IMR-90 (cell line): ENCODE data around the gene SHC4. TPM values are rescaled to one million over a fixed set of nuclear protein-coding genes. Genes with fewer than 3 reads are reported as not detected.

Experiments
- ATAC-seq: fragments of 200-7000 bp; cut with Tn5 transposase; 2 replicates; pipeline ENCODE4 v1.9.1; 2020; ENCODE audit warnings: low read depth, mild to moderate bottlenecking, moderate library complexity
- BruUV-seq: library from RNA; stranded (reverse); fragments of 400-500 nt; replicated peaks from 2 replicates; lab custom pipeline; 2021; lab: Mats Ljungman, UMichigan
- CTCF ChIA-PET: fragments of 300-600 bp; formaldehyde crosslinking; extraction: SDS; loops from one replicate; lab custom pipeline; 2021; ENCODE audit warnings: antibody characterized with exemption; lab: Yijun Ruan, JAX
- POLR2A ChIA-PET: fragments of 300-600 bp; sonication (Branson Sonifier 250); formaldehyde crosslinking; loops from one replicate; lab custom pipeline; 2022; ENCODE audit warnings: antibody characterized with exemption; ENCODE audit not compliant: unreplicated experiment; lab: Charles Lee
- DNase-seq: peaks from one replicate; pipeline ENCODE4 v3.0.0; 2013
- H2AFZ ChIP-seq: replicated peaks from 2 replicates; pipeline ENCODE3; 2013; ENCODE audit warnings: low read length, mild to moderate bottlenecking; ENCODE audit not compliant: poor library complexity
- H2AK5ac ChIP-seq: 2 replicates; pipeline ENCODE4 v1.6.1; 2013; ENCODE audit warnings: low read depth, low read length, inconsistent platforms
- H2AK9ac ChIP-seq: replicated peaks from 2 replicates; pipeline ENCODE3; 2013; ENCODE audit warnings: mild to moderate bottlenecking, low read depth, low read length, moderate library complexity; ENCODE audit not compliant: poor library complexity
- H2BK120ac ChIP-seq: 2 replicates; pipeline ENCODE4 v1.6.1; 2013; ENCODE audit warnings: low read depth, low read length, inconsistent platforms
- H2BK15ac ChIP-seq: 3 replicates; pipeline ENCODE4 v1.6.1; 2013; ENCODE audit warnings: low read depth, low read length, inconsistent platforms
- H2BK20ac ChIP-seq: 2 replicates; pipeline ENCODE4 v1.6.1; 2013; ENCODE audit warnings: low read depth, mild to moderate bottlenecking, inconsistent platforms, low read length, moderate library complexity
- H2BK5ac ChIP-seq: 2 replicates; pipeline ENCODE4 v1.6.1; 2013; ENCODE audit warnings: mild to moderate bottlenecking, low read depth, low read length, inconsistent platforms; ENCODE audit not compliant: poor library complexity, severe bottlenecking
- H3K14ac ChIP-seq: replicated peaks from 2 replicates; pipeline ENCODE4 v1.6.1; 2013; ENCODE audit warnings: low read depth, low read length, inconsistent platforms
- H3K18ac ChIP-seq: 2 replicates; pipeline ENCODE4 v1.6.1; 2013; ENCODE audit warnings: low read depth, low read length, control low read depth
- H3K23ac ChIP-seq: 2 replicates; pipeline ENCODE4 v1.6.1; 2013; ENCODE audit warnings: low read depth, low read length, inconsistent platforms
- H3K27ac ChIP-seq: 2 replicates; pipeline ENCODE4 v1.5.1; 2013; ENCODE audit warnings: mild to moderate bottlenecking, control low read depth, low read length; ENCODE audit not compliant: insufficient read depth
- H3K27me3 ChIP-seq: 2 replicates; pipeline ENCODE4 v1.6.1; 2013; ENCODE audit warnings: low read length; ENCODE audit not compliant: control insufficient read depth, insufficient read depth
- H3K36me3 ChIP-seq: 2 replicates; pipeline ENCODE4 v1.6.1; 2013; ENCODE audit warnings: low read length, mixed read lengths; ENCODE audit not compliant: control insufficient read depth, insufficient read depth
- H3K4ac ChIP-seq: 2 replicates; pipeline ENCODE4 v1.6.1; 2013; ENCODE audit warnings: low read depth, low read length, inconsistent platforms
- H3K4me1 ChIP-seq: 2 replicates; pipeline ENCODE4 v1.6.1; 2013; ENCODE audit warnings: low read length, mixed read lengths; ENCODE audit not compliant: control insufficient read depth, insufficient read depth
- H3K4me2 ChIP-seq: 2 replicates; pipeline ENCODE4 v1.6.1; 2013; ENCODE audit warnings: low read depth, mild to moderate bottlenecking, control low read depth, low read length, moderate library complexity
- H3K4me3 ChIP-seq: 2 replicates; pipeline ENCODE4 v1.5.1; 2013; ENCODE audit warnings: low read depth, mild to moderate bottlenecking, control low read depth, low read length, moderate library complexity; ENCODE audit not compliant: insufficient read depth
- H3K56ac ChIP-seq: 2 replicates; pipeline ENCODE4 v1.6.1; 2013; ENCODE audit warnings: low read length, inconsistent platforms; ENCODE audit not compliant: insufficient read depth; ENCODE audit errors: extremely low read depth
- H3K79me1 ChIP-seq, 2 experiments: 2 replicates each; pipeline ENCODE4 v1.6.1; 2013; ENCODE audit warnings: low read length in 2 of 2, inconsistent platforms in 1 of 2, low read depth in 1 of 2
- H3K9ac ChIP-seq: 2 replicates; pipeline ENCODE4 v1.6.1; 2013; ENCODE audit warnings: low read depth, low read length, control low read depth
- H3K9me1 ChIP-seq: 2 replicates; pipeline ENCODE4 v1.6.1; 2013; ENCODE audit warnings: low read length, inconsistent platforms; ENCODE audit not compliant: insufficient read depth
- H3K9me3 ChIP-seq: 2 replicates; pipeline ENCODE4 v1.6.1; 2013; ENCODE audit warnings: low read length; ENCODE audit not compliant: control insufficient read depth, insufficient read depth
- H4K20me1 ChIP-seq: 2 replicates; pipeline ENCODE4 v1.6.1; 2013; ENCODE audit warnings: low read length, inconsistent platforms; ENCODE audit not compliant: insufficient read depth
- H4K5ac ChIP-seq: 2 replicates; pipeline ENCODE4 v1.6.1; 2013; ENCODE audit warnings: mild to moderate bottlenecking, low read depth, low read length, control low read depth
- H4K8ac ChIP-seq, 2 experiments: 2 replicates each; pipeline ENCODE4 v1.6.1; 2013; ENCODE audit warnings: low read depth in 2 of 2, low read length in 2 of 2, control low read depth in 1 of 2, inconsistent platforms in 1 of 2
- H4K91ac ChIP-seq: 2 replicates; pipeline ENCODE4 v1.6.1; 2013; ENCODE audit warnings: low read depth, low read length, inconsistent platforms; ENCODE audit not compliant: insufficient read depth
- CTCF ChIP-seq: conservative IDR thresholded peaks from 2 replicates; pipeline ENCODE4 v1.5.1; 2012; ENCODE audit warnings: mild to moderate bottlenecking, low read depth, low read length, improper control_type of control experiment
- RAD21 ChIP-seq: IDR thresholded peaks from 2 replicates; pipeline ENCODE4 v1.6.1; 2012; ENCODE audit warnings: low read length, improper control_type of control experiment
- WGBS, 2 experiments: methylation state at CpG; one replicate each; pipeline versions ENCODE4 v1.1.5 to v1.1.7; 2013; ENCODE audit warnings: missing lambda C conversion rate in 2 of 2; ENCODE audit not compliant: insufficient read length in 1 of 2; ENCODE audit errors: extremely low coverage in 2 of 2; 5-methylcytosine and 5-hydroxymethylcytosine counted together
- dilution Hi-C: fragments of 300-500 bp; cut with HindIII; formaldehyde crosslinking; loops from one replicate; pipeline ENCODE4 v1.14.3; 2018; ENCODE audit warnings: low sequenced_read_pairs; ENCODE audit not compliant: unreplicated experiment
- in situ Hi-C: fragments of 300-500 bp; cut with MboI; formaldehyde crosslinking; loops from 3 replicates; pipeline ENCODE4 v1.14.3; 2019; ENCODE audit warnings: low sequenced_read_pairs, inconsistent platforms, mixed read lengths
- intact Hi-C: fragments of 100-400 bp; cut with micrococcal nuclease; formaldehyde crosslinking; loops from 2 replicates; pipeline ENCODE4 v1.10.0; 2022
- polyA plus RNA-seq, 3 experiments: library from polyadenylated mRNA; depleted of rRNA; stranded (reverse); fragments of >200 nt; gene quantifications; 2 replicates each; pipeline ENCODE4 v1.2.3, GENCODE V29; 2012; ENCODE audit warnings: low replicate concordance in 1 of 3
- total RNA-seq: library from RNA; depleted of rRNA; stranded (reverse); fragments of >200 nt; gene quantifications from 2 replicates; pipeline ENCODE4 v1.2.3, GENCODE V29; 2012

The SHC4 gene
- total and polyA plus RNA-seq, 2 of the 4 experiments (the other 2 are of a cell fraction): 0.91 to 2.7 TPM

GRCh38 chr15:48954538-48954937 lies 9.2 kb downstream of the SHC4 start:
- ChIA-PET POLR2A (no interaction called here), CTCF (interaction anchor here (0.6 to 1.0 kb wide), 2 partner anchors 9 to 21 kb away, joined by 3 to 4 read pairs; partner anchors contain the start of gene SHC4)
- dilution Hi-C loops (no loop called here), in situ Hi-C loops (loop anchor here (25.0 kb wide), 1 partner anchor 592 kb away; no protein-coding TSS in a partner anchor), intact Hi-C loops (no loop called here)
- H3K79me1 ChIP-seq: peaks cover 8 to 37% of the 10 kb centered on the region in 2 experiments; a peak in 3 of 4 replicates
- H4K8ac ChIP-seq: peak overlapping the region in 1 of 2 experiments; percentile 29; a peak in 1 of 4 replicates
- H2BK5ac ChIP-seq: no peak overlapping the region
- ATAC-seq: peak; percentile 87
- no peak overlapping the region for H3K4me2 ChIP-seq
- no peak overlapping the region for H3K9ac ChIP-seq
- peak overlapping the region; percentile 40; the same call in 1 of the 2 replicates for H3K23ac ChIP-seq
- H4K20me1 ChIP-seq: no peaks in the 10 kb centered on the region
- BruUV-seq: no TSS peak
- no peak overlapping the region for H3K18ac ChIP-seq
- no peaks in the 10 kb centered on the region for H3K27me3 ChIP-seq
- peak overlapping the region; percentile 46 for H2AFZ ChIP-seq
- H4K91ac ChIP-seq: no peak overlapping the region; the same call in 1 of the 2 replicates
- H2AK5ac ChIP-seq: peak overlapping the region; percentile 66; the same call in 1 of the 2 replicates
- H3K4me3 ChIP-seq: no peak overlapping the region
- no peak overlapping the region for H3K27ac ChIP-seq
- WGBS, 2 experiments: no CpG with 5 or more reads among the region's 5 CpGs
- H4K5ac ChIP-seq: no peak overlapping the region
- peak overlapping the region; percentile 53; the same call in 1 of the 3 replicates for H2BK15ac ChIP-seq
- DNase-seq: peak; percentile 20
- no peak overlapping the region for H3K56ac ChIP-seq
- H2BK20ac ChIP-seq: peak overlapping the region; percentile 11; the same call in 1 of the 2 replicates
- H3K4ac ChIP-seq: 0 out of 2 replicates have a peak overlapping the region, but pooled peaks have one; percentile 24
- peaks cover 5% of the 10 kb centered on the region for H3K4me1 ChIP-seq
- H3K36me3 ChIP-seq: no peaks in the 10 kb centered on the region; the same call in 1 of the 2 replicates
- H3K9me1 ChIP-seq: peaks cover 8% of the 10 kb centered on the region; the same call in 1 of the 2 replicates
- H2AK9ac ChIP-seq: no peak overlapping the region
- TF ChIP-seq RAD21 (peak; percentile 7; the same call in 1 of the 2 replicates), CTCF (no peak; the same call in 1 of the 2 replicates)
- H2BK120ac ChIP-seq: 0 out of 2 replicates have a peak overlapping the region, but pooled peaks have one; percentile 21
- H3K9me3 ChIP-seq: no peaks in the 10 kb centered on the region
- 0 out of 2 replicates have a peak overlapping the region, but pooled peaks have one; percentile 46 for H3K14ac ChIP-seq
